NCI-H748 (cell line): Measurements from ENCODE around the gene STAT3.
"Not testable (repeated sequence)": the region's sequence is repeated elsewhere in the genome, so short reads cannot be mapped to it uniquely, and the experiment has no call there.

ENCODE experiments used
- DNase-seq: peaks from one replicate; lab custom pipeline; 2025; ENCODE audit not compliant: unreplicated experiment; lab: John Stamatoyannopoulos, UW

STAT3 gene

GRCh38 chr17:42317967-42318366 lies 70.3 kb downstream of the STAT3 start:
- not testable (repeated sequence) for DNase-seq

- DNase-seq, result no peak
Observed at GRCh38 chr17:42317266-42317845, 70.9 kb downstream of the STAT3 start.

DNA sequence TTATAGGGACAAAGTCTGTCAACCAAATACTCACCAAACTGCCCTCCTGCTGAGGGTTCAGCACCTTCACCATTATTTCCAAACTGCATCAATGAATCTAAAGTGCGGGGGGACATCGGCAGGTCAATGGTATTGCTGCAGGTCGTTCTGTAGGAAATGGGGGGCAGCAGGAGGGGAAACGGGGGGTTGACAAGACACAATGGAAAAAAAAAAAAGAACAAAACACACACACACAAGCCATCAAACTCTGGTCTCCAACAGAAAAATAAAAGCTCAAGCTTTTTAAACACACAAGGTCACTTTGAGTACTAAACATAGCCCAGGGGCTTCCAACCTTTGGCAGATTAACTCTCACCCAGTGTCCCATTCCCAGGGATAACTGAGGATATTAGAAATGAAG lies 71.5 kb downstream of the STAT3 start:
- DNase-seq, result no peak

DNA sequence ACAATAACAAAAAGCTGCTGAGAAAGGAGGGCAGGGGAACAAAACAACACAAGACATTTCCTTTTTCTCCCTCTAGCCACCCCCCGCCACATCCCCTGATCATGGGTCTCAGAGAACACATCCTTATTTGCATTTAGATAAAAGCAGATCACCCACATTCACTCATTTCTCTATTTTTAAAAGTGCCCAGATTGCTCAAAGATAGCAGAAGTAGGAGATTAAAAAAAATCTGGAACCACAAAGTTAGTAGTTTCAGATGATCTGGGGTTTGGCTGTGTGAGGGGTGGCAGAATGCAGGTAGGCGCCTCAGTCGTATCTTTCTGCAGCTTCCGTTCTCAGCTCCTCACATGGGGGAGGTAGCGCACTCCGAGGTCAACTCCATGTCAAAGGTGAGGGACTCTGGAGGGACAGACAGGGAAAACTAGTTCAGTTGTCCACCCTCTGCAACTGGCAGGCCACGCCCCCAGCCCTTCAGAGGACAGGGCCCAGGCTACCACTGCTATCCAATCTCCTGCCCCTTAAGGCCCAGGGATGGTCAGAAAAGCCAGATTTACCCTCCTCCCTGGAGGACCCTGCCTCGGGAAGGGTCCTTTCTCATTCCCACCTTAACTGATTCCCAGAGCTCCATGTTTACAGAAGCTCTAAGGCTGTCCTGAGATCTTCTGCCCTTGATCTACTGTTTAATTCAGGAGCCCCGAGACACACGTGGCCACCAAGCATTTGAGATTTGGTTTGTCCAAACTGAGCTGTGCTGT lies 72.7 kb downstream of the STAT3 start:
- no peak for DNase-seq

DNA sequence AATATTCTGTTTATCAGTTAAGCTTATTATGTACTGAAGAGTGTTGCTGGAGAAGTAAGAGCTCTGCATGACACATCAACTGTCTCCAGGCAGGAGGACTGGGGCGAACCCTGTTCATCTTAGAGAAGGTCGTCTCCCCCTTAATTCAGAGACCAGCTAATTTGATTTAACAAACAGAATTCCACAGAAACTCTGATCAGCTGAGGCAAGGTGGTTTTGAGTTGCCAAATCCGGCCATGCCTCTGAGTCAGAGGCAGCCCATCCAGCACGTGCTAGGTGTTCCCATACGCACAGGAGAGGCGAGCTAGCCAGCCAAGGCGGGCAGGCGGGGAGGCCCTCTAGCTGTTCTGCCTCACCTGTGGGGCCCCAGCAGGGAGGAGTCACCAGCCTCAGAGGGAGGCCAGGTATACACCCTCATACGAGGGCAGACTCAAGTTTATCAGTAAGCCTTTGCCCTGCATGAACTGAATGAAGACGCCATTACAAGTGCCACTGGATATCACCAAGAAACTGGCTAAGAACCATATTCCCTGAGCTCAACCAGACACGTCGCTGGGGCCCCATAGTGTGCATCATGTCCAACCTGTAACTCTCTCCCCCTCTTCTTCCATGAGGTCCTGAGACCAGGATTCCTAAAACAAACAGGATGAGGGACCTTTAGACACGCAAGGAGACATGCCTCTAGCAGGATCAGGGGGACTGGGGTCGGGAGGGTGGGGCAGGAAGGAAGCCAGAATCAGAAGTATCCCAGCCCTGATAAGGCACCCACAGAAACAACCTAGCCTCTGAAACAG lies 74.3 kb downstream of the STAT3 start:
- DNase-seq, result no peak

GRCh38 chr17:42313389-42313772 lies 74.9 kb downstream of the STAT3 start:
- no peak for DNase-seq

DNA sequence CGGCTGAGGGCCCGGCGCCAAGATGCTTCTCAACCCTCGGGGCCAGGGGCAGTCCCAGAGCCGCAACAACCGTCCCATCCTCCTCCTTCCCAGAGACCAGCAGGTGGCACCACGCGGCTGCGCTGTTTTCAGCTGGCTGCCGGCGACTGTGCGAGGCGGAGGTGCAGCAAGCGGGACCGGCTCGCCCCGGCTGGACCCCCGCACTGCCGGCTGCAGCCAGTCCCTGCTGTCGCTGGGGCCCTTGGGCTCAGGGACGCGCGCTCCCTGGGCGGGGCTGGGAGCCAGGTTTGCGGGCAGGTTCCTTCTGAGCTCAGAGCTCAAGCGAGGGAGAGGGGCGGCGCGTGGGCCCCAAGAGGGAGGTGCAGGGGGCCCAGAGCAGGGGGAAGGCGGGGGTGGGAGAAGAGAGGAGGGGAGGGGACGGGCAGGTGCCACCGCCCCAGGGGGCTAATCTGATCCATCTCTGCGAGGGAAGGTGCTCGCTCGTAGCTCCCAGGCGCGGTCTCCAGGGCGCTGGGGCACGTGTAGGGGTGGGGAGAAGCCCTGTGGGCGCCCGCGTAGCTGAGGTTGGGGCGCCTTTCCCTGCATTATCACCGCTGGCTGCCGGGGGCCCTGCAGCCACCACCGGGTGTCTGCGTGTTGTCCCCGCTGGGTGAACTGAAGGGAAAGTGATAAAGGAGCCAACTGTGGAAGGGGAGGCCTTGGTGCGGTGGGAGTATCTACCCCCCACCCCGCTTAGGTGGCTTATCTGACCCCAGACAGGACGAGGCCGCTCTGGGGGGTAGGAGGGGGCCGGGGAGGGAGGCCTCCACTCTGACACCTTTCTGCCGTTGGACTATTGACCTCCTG lies 75.7 kb downstream of the STAT3 start:
- DNase-seq, result peak; percentile 64

- DNase-seq, result no peak
Observed at GRCh38 chr17:42312035-42312284, 76.3 kb downstream of the STAT3 start.

- no peak for DNase-seq
Observed at GRCh38 chr17:42311240-42312034, 76.8 kb downstream of the STAT3 start.

DNA sequence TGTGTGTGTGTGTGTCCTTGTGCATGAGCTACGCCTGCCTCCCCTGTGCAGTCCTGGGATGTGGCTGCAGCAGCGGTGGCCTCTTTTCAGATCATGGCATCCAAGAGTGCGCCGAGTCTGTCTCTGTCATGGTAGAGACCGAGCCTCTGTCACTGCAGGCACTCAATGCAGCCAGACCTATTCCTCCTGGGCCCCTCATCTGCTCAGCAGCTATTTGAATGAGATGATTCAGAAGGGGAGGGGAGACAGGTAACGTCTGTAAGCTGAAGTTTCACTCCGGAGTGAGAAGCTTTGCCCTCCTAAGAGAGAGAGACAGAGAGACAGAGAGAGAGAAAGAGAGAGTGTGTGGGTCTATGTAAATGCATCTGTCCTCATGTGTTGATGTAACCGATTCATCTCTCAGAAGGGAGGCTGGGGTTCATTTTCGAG lies 77.4 kb downstream of the STAT3 start:
- no peak for DNase-seq

GRCh38 chr17:42309986-42310786 lies 78.1 kb downstream of the STAT3 start:
- peak; percentile 12 for DNase-seq

DNA sequence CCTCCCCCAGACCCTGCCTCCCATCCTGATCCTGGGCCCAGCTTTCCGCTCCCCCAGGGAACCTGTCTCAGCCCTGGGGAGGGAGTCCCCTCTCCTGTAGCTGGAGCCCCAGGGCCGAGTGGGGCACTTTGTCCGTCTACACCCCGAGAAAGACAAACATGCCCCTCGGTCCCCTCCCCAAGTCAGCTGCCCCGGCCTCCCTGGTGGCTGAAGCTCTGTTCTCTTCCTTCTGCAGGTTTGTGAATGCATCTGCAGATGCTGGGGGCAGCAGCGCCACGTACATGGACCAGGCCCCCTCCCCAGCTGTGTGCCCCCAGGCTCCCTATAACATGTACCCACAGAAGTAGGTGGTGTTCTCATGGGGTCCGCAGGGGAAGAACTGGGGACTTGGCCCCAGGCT lies 79.1 kb downstream of the STAT3 start:
- no peak for DNase-seq

- no peak for DNase-seq
Observed at GRCh38 chr17:42308446-42308845, 79.8 kb downstream of the STAT3 start.

DNA sequence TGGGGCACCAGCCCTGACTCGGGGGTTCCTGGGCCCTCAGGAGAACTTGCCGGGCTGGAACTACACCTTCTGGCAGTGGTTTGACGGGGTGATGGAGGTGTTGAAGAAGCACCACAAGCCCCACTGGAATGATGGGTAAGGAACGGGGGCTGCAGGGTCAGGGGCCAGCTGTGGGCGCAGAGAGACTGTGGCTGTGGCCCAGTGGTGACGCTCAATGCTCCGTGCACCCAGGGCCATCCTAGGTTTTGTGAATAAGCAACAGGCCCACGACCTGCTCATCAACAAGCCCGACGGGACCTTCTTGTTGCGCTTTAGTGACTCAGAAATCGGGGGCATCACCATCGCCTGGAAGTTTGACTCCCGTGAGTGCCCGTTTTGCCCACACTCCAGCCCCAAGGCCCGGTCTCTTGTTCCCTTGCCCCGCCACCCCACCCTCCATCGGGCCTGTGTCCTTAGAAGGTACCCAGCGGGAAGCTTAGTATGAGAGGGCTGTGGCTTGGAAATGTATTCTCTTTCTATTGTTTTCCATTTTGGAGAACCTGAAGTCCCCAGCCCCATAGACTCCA lies 80.8 kb downstream of the STAT3 start:
- no peak for DNase-seq

- no peak for DNase-seq
Observed at GRCh38 chr17:42306385-42306667, 81.9 kb downstream of the STAT3 start.

DNA sequence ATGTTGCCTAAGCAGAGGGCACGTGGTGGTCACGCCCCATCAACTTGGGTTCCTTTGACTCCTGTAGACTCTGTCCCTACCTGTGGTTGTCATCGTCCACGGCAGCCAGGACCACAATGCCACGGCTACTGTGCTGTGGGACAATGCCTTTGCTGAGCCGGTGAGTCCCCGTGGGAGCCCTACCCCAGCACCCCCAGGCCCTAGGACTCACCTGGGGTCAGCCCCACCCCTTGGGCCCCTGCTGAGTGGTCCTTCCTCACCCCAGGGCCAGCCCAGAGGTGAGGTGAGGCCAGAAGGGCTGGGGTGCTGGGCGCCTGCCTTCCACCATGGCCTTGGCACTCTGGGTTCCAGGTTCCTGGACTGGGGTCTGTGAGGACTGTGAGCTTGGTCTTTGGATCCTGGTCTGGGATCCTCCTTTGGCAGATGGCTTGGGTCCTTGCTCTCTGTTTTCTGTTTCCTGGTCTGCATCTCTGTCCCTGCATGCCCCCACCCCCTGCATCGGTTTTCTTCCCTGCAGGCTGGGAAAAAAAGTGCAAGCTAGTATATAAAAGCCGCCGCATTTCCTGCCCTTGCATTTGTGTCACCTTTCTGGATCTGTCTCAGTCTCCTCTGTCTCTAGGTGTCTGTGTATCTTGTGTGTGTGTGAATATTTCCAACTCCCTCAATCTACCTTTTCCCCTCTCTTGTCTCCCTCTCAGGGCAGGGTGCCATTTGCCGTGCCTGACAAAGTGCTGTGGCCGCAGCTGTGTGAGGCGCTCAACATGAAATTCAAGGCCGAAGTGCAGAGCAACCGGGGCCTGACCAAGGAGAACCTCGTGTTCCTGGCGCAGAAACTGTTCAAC lies 82.5 kb downstream of the STAT3 start:
- no peak for DNase-seq

GRCh38 chr17:42305031-42305330 lies 83.3 kb downstream of the STAT3 start:
- DNase-seq, result not testable (repeated sequence)

DNA sequence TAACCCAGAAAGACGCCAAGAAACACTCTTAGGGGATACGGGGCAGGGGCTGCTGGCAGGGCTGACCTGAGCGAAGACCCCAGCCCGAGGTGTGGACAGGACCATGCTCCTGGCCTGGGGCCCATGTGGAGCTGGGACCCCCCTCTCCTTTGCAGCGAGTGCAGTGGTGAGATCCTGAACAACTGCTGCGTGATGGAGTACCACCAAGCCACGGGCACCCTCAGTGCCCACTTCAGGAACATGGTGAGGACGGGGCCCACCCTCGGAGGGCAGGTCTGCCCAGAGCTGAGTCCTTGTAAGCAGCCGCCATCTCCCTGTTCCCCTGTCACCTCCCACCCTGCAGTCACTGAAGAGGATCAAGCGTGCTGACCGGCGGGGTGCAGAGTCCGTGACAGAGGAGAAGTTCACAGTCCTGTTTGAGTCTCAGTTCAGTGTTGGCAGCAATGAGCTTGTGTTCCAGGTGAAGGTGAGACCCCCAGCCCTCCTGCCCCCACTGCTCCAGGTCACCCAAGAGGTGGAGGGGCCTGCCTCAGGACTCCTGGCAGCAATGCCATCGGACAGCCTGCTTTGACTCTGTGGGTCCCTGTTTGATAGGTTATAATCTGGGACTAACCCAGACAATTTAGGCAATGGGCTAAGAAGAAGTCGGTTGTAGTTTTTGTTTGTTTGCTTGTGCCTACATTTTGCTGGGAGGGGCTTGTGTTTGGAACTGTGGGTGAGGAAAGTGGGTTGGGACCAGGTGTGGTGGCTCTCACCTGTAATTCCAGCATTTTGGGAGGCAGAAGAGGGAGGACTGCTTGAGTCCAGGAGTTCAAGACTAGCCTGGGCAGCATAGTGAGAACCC lies 83.8 kb downstream of the STAT3 start:
- DNase-seq, result no peak
